KMS-11 (cell line): ENCODE data around the gene ZNF710.

ENCODE experiments used
- H2AFZ ChIP-seq: fragments of 200-600 bp; sonication (generic); 2 replicates; pipeline ENCODE4 v1.6.1; 2016; ENCODE audit warnings: antibody characterized with exemption, mixed run types, low read depth
- H3K27ac ChIP-seq: fragments of 200-600 bp; sonication (generic); 2 replicates; pipeline ENCODE4 v1.6.1; 2016; ENCODE audit warnings: mild to moderate bottlenecking, mixed run types
- H3K27me3 ChIP-seq: fragments of 200-600 bp; sonication (generic); 2 replicates; pipeline ENCODE4 v1.6.1; 2017; ENCODE audit warnings: mild to moderate bottlenecking, low read depth, mixed run types, moderate library complexity; ENCODE audit not compliant: insufficient read depth
- H3K36me3 ChIP-seq: fragments of 200-600 bp; sonication (generic); 2 replicates; pipeline ENCODE4 v1.6.1; 2017; ENCODE audit warnings: mild to moderate bottlenecking, mixed run types; ENCODE audit not compliant: insufficient read depth
- H3K4me1 ChIP-seq: fragments of 200-600 bp; sonication (generic); 2 replicates; pipeline ENCODE4 v1.6.1; 2016; ENCODE audit warnings: mild to moderate bottlenecking, low read depth, mixed run types; ENCODE audit not compliant: poor library complexity, severe bottlenecking
- H3K4me2 ChIP-seq: fragments of 200-600 bp; sonication (generic); 2 replicates; pipeline ENCODE4 v1.7.0; 2016; ENCODE audit warnings: mild to moderate bottlenecking, mixed run types
- H3K4me3 ChIP-seq: fragments of 200-600 bp; sonication (generic); IDR thresholded peaks from 2 replicates; pipeline ENCODE4 v1.6.1; 2017; ENCODE audit warnings: low read depth, low read length, mixed read lengths; ENCODE audit not compliant: insufficient read depth
- H3K79me2 ChIP-seq: fragments of 200-600 bp; sonication (generic); 2 replicates; pipeline ENCODE4 v1.6.1; 2016; ENCODE audit warnings: low read depth, mixed run types; ENCODE audit not compliant: insufficient read depth
- H3K9ac ChIP-seq: fragments of 200-600 bp; sonication (generic); 2 replicates; pipeline ENCODE4 v1.6.1; 2016; ENCODE audit warnings: mild to moderate bottlenecking, mixed run types
- H4K20me1 ChIP-seq: fragments of 200-600 bp; sonication (generic); 2 replicates; pipeline ENCODE4 v1.6.1; 2016; ENCODE audit warnings: mild to moderate bottlenecking, mixed run types; ENCODE audit not compliant: insufficient read depth
- TF ChIP-seq, protein P1 (sequence below): fragments of 200-600 bp; sonication (generic); conservative IDR thresholded peaks from 2 replicates; pipeline ENCODE4 v1.6.1; 2017; ENCODE audit warnings: low read depth, mild to moderate bottlenecking, antibody characterized with exemption, low read length, moderate library complexity, mixed read lengths

The ZNF710 gene

DNA sequence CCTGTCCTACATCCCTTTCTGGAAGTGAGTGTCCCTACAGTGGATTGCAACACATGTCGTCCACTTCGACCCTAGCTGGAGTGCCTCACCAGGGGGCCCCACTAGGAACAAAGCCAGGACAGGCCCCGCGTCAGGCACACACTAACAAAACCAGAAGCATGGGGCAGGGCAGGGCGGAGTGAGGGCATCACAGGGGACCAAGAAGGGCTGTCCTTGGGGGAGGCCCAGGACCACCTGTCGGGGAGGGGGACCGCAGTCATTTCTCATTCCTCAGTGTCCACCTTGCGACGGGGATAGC is 79.3 kb downstream of the ZNF710 start:
- Histone ChIP-seq H3K4me2 (no peak overlapping the region), H4K20me1 (no peaks in the 10 kb centered on the region), H3K27me3 (no peaks in the 10 kb centered on the region), H3K27ac (no peak overlapping the region), H2AFZ (no peak overlapping the region), H3K9ac (no peak overlapping the region), H3K4me3 (no peak overlapping the region), H3K79me2 (no peaks in the 10 kb centered on the region), H3K4me1 (peaks cover 16% of the 10 kb centered on the region), H3K36me3 (no peaks in the 10 kb centered on the region)
- TF ChIP-seq, protein P1, sequence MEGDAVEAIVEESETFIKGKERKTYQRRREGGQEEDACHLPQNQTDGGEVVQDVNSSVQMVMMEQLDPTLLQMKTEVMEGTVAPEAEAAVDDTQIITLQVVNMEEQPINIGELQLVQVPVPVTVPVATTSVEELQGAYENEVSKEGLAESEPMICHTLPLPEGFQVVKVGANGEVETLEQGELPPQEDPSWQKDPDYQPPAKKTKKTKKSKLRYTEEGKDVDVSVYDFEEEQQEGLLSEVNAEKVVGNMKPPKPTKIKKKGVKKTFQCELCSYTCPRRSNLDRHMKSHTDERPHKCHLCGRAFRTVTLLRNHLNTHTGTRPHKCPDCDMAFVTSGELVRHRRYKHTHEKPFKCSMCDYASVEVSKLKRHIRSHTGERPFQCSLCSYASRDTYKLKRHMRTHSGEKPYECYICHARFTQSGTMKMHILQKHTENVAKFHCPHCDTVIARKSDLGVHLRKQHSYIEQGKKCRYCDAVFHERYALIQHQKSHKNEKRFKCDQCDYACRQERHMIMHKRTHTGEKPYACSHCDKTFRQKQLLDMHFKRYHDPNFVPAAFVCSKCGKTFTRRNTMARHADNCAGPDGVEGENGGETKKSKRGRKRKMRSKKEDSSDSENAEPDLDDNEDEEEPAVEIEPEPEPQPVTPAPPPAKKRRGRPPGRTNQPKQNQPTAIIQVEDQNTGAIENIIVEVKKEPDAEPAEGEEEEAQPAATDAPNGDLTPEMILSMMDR = no peak

DNA sequence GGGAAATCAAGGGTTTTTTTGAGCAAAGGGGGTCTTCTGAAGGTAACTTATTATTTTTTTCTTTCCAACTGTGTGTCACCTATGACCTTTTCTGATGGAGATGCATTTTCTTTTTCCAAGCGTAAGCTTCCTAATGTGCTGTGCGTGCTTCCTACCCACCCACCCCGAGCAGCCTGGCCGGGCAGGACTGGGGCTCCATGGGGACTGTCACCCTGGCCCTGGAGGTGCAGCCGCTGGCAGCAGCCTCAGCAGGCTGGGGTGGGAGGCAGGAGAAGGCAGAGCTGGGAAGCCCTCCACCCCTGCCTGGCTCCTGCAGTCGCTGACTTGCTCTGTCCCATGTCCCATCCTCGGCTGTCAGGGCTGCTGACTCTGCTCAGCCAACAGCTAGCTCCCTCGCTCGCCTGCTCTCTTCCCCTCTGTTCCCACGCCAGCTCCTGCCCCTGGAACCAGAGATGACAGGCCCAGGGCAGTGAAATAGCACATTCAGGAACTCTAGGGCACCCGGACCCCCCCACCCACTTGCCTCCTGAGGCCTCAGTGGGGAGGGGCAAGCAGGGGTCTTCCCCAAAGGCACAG is 79.8 kb downstream of the ZNF710 start:
- no peaks in the 10 kb centered on the region for H3K36me3 ChIP-seq
- peaks cover 14% of the 10 kb centered on the region for H3K4me1 ChIP-seq
- no peak overlapping the region for H3K27ac ChIP-seq
- H3K27me3 ChIP-seq = no peaks in the 10 kb centered on the region
- no peak overlapping the region for H3K4me2 ChIP-seq
- no peak overlapping the region for H3K4me3 ChIP-seq
- H2AFZ ChIP-seq = no peak overlapping the region
- no peak overlapping the region for H3K9ac ChIP-seq
- H3K79me2 ChIP-seq = no peaks in the 10 kb centered on the region
- H4K20me1 ChIP-seq = no peaks in the 10 kb centered on the region
- TF ChIP-seq, protein P1 = no peak

DNA sequence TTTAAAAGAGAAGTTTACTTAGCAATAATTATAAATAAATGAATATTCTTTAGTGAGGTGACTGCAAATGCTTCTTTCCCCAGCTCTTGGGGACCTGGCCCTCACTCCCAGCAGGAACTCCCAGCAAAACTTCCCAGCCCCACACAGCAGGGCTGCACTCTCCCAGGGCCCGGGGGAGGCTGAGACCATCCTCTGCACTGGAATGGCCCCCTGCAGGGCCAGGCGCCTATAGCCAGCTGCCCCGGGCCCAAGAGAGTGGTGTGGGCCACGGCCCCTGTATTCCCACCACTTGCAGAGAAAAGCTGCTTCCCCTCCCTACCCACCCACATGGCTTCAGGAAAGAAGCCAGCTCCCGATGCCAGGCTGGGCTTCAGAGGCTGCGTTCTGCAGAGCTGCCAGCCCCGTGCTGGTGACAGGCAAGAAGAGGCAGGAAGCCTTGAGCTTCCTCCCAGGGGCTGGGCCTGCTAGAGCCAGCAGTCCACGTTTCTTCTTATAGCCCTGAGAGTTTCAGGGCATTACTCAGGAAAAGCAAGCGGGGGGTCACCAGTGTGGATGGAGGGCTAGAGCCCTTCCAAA is 81.1 kb downstream of the ZNF710 start:
- no peak overlapping the region for H2AFZ ChIP-seq
- peaks cover 16% of the 10 kb centered on the region for H3K4me1 ChIP-seq
- H3K79me2 ChIP-seq = no peaks in the 10 kb centered on the region
- no peaks in the 10 kb centered on the region for H3K36me3 ChIP-seq
- H3K4me3 ChIP-seq = no peak overlapping the region
- TF ChIP-seq, protein P1 = no peak
- no peaks in the 10 kb centered on the region for H3K27me3 ChIP-seq
- H3K27ac ChIP-seq = no peak overlapping the region
- no peak overlapping the region for H3K9ac ChIP-seq
- H4K20me1 ChIP-seq = no peaks in the 10 kb centered on the region
- no peak overlapping the region for H3K4me2 ChIP-seq

DNA sequence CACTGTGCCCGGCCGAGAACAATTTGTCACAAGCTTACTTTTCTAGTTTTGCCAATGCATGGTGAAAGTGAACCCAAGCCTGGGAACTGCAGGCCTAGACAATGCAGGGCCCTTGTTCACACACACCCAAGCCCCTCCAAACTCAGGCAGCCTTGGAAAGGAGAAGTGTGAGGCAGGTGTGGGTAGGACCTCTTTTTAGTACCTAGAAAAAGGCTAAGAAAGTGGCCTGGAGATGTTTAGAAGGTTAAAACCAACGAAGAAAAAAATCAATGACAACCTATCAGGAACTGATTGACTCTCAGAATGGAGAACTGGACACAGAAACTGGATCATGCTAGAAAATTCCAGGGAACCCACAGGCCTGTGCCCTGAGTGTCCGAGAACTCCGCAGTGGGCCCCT is 82.3 kb downstream of the ZNF710 start:
- H4K20me1 ChIP-seq = no peaks in the 10 kb centered on the region
- H3K36me3 ChIP-seq = no peaks in the 10 kb centered on the region
- H3K9ac ChIP-seq = no peak overlapping the region
- no peak overlapping the region for H3K4me2 ChIP-seq
- H3K27me3 ChIP-seq = no peaks in the 10 kb centered on the region
- peaks cover 16% of the 10 kb centered on the region for H3K4me1 ChIP-seq
- no peak overlapping the region for H3K27ac ChIP-seq
- no peak overlapping the region for H3K4me3 ChIP-seq
- no peak overlapping the region for H2AFZ ChIP-seq
- TF ChIP-seq, protein P1 = no peak
- no peaks in the 10 kb centered on the region for H3K79me2 ChIP-seq
